Esophagus muscularis mucosa (tissue), 4 donors: ENCODE measurements around the gene MRPL21. TPM values are rescaled to one million over a fixed set of nuclear protein-coding genes. Genes with fewer than 3 reads are reported as not detected.

ENCODE experiments used
- DNase-seq: peaks from one replicate; pipeline ENCODE4 v3.0.0-alpha.2; 2017; ENCODE audit errors: extremely low spot score
- H3K27ac ChIP-seq, 4 donors: fragments of 200-600 bp; sonication (generic); replicated peaks in 1 of 4; 1 replicate in 3 of 4; 2 replicates in 1 of 4; pipeline ENCODE4 v1.5.1; 2016 to 2019; ENCODE audit warnings: mild to moderate bottlenecking in 1 of 4
- H3K27me3 ChIP-seq, 4 donors: fragments of 200-600 bp; sonication (generic); one replicate each; pipeline versions ENCODE4 v1.5.1 to v1.6.0; 2016 to 2019
- H3K36me3 ChIP-seq, 4 donors: fragments of 200-600 bp; sonication (generic); one replicate each; pipeline ENCODE4 v1.5.1; 2016 to 2019
- H3K4me1 ChIP-seq, 4 donors: fragments of 200-600 bp; sonication (generic); one replicate each; pipeline ENCODE4 v1.5.1; 2016 to 2019
- H3K4me3 ChIP-seq, 4 donors: fragments of 200-600 bp; sonication (generic); 1 replicate in 2 of 4; 2 replicates in 2 of 4; pipeline ENCODE4 v1.5.1; 2016 to 2019; ENCODE audit warnings: mild to moderate bottlenecking in 4 of 4, moderate library complexity in 1 of 4
- H3K9me3 ChIP-seq, 4 donors: fragments of 200-600 bp; sonication (generic); 1 replicate in 3 of 4; 2 replicates in 1 of 4; pipeline ENCODE4 v1.5.1; 2016 to 2019
- CTCF ChIP-seq, 3 experiments: fragments of 200-600 bp in 2 of 3; fragments of 450-650 bp in 1 of 3; sonication (generic) in 2 of 3; IDR thresholded peaks; one replicate each; pipeline ENCODE4 v1.5.1; 2017 to 2019; ENCODE audit warnings: antibody characterized with exemption in 3 of 3, mild to moderate bottlenecking in 2 of 3, moderate library complexity in 1 of 3
- EP300 ChIP-seq: sonication (generic); formaldehyde crosslinking; IDR thresholded peaks from one replicate; pipeline ENCODE4 v1.6.1; 2017; ENCODE audit warnings: antibody characterized with exemption
- POLR2A ChIP-seq: fragments of 450-650 bp; IDR thresholded peaks from one replicate; pipeline ENCODE4 v1.6.1; 2017; ENCODE audit warnings: antibody characterized with exemption, moderate library complexity, mild to moderate bottlenecking, low read depth
- POLR2AphosphoS5 ChIP-seq, 2 donors: sonication (generic); formaldehyde crosslinking; IDR thresholded peaks; one replicate each; pipeline ENCODE4 v1.6.1; 2017; ENCODE audit warnings: antibody characterized with exemption in 2 of 2
- WGBS: methylation state at CpG from one replicate; pipeline ENCODE4 v1.1.5; 2018; 5-methylcytosine and 5-hydroxymethylcytosine counted together
- intact Hi-C: fragments of 100-400 bp; cut with DNase I; formaldehyde crosslinking; loops from one replicate; pipeline ENCODE4 v1.15.1; 2023
- total RNA-seq, 4 donors: library from RNA; depleted of rRNA; stranded (reverse); fragments of >200 nt; gene quantifications; one replicate each; pipeline versions ENCODE4 v1.1.0 to v1.2.1, GENCODE V29; 2016

Gene MRPL21
- total RNA-seq, 4 donors from 2014 or later = 47.2 to 66.2 (median 51.2) TPM

GRCh38 chr11:68844376-68844775, 59.3 kb downstream of the MRPL21 start:
- WGBS = 78% methylated on average over 3 of the region's 3 CpGs
- TF ChIP-seq CTCF (IDR thresholded peaks at IDR 0.05) (no peak), EP300 (no peak), POLR2A (no peak), POLR2AphosphoS5 (IDR thresholded peaks at IDR 0.05) (no peak)
- no peaks in the 10 kb centered on the region for H3K27me3 ChIP-seq
- no peaks in the 10 kb centered on the region for H3K9me3 ChIP-seq
- H3K36me3 ChIP-seq = no peaks in the 10 kb centered on the region
- intact Hi-C loops = no loop called here
- H3K4me3 ChIP-seq = peak overlapping the region; percentile 92 to 99 (median 98)
- no peak for DNase-seq
- peaks cover 24 to 55% (median 52%) of the 10 kb centered on the region in 4 donors for H3K4me1 ChIP-seq
- H3K27ac ChIP-seq = peak overlapping the region; percentile 54 to 97 (median 96)

- Histone ChIP-seq H3K4me1 (peaks cover 25 to 58% (median 58%) of the 10 kb centered on the region in 4 donors), H3K27me3 (no peaks in the 10 kb centered on the region), H3K4me3 (peak overlapping the region; percentile 92 to 99 (median 98)), H3K9me3 (no peaks in the 10 kb centered on the region), H3K36me3 (no peaks in the 10 kb centered on the region), H3K27ac (peak overlapping the region; percentile 54 to 97 (median 96))
- DNase-seq = no peak
- WGBS = 28% methylated on average over 14 of the region's 54 CpGs
- TF ChIP-seq POLR2AphosphoS5 (IDR thresholded peaks at IDR 0.05) (peak; percentile 45 to 65), EP300 (no peak), POLR2A (no peak), CTCF (IDR thresholded peaks at IDR 0.05) (peak; percentile 60 to 76 (median 64))
- intact Hi-C loops = no loop called here
These were observed 59.8 kb downstream of the MRPL21 start for GRCh38 chr11:68843703-68844312.

- H3K4me1 ChIP-seq = peaks cover 32 to 65% (median 65%) of the 10 kb centered on the region in 4 donors
These were observed 60.5 kb downstream of the MRPL21 start for GRCh38 chr11:68843052-68843561.

GRCh38 chr11:68842427-68843051, 61.1 kb downstream of the MRPL21 start:
- Histone ChIP-seq H3K4me3 (peak overlapping the region; percentile 92 to 99 (median 98)), H3K27me3 (no peaks in the 10 kb centered on the region), H3K36me3 (no peaks in the 10 kb centered on the region), H3K9me3 (no peaks in the 10 kb centered on the region), H3K4me1 (peaks cover 38 to 71% (median 70%) of the 10 kb centered on the region in 4 donors), H3K27ac (peak overlapping the region; percentile 95 to 97 (median 97))
- WGBS = 45% methylated on average over 25 of the region's 25 CpGs
- DNase-seq = no peak
- intact Hi-C loops = no loop called here
- no peak for TF ChIP-seq CTCF (IDR thresholded peaks at IDR 0.05)
- no peak for TF ChIP-seq POLR2A
- no peak for TF ChIP-seq EP300
- no peak for TF ChIP-seq POLR2AphosphoS5 (IDR thresholded peaks at IDR 0.05)

More at GRCh38 chr11:68843052-68843561, 60.5 kb downstream of the MRPL21 start:
- no peaks in the 10 kb centered on the region for H3K27me3 ChIP-seq
- DNase-seq = no peak
- H3K4me3 ChIP-seq = peak overlapping the region; percentile 92 to 99 (median 98)
- 50% methylated on average over 18 of the region's 23 CpGs for WGBS
- H3K36me3 ChIP-seq = no peaks in the 10 kb centered on the region
- intact Hi-C loops = no loop called here
- TF ChIP-seq POLR2AphosphoS5 (IDR thresholded peaks at IDR 0.05) (no peak), CTCF (IDR thresholded peaks at IDR 0.05) (no peak), EP300 (no peak), POLR2A (no peak)
- no peaks in the 10 kb centered on the region for H3K9me3 ChIP-seq
- H3K27ac ChIP-seq = peak overlapping the region; percentile 54 to 97 (median 96)
